SK-MEL-5 (cell line): ENCODE measurements around the gene RIMBP3C. TPM values are rescaled to one million over a fixed set of nuclear protein-coding genes. Genes with fewer than 3 reads are reported as not detected.
"Not testable (repeated sequence)": the region's sequence is repeated elsewhere in the genome, so short reads cannot be mapped to it uniquely, and the experiment has no call there.

Experiments
- DNase-seq: peaks from one replicate; pipeline ENCODE4 v3.0.0-alpha.2; 2016; ENCODE audit warnings: low read depth, low spot score
- in situ Hi-C: cut with HindIII; loops from 2 replicates; pipeline ENCODE4 v1.10.0; 2016; ENCODE audit warnings: low sequenced_read_pairs, high pct_unique_total_duplicates, low pct_unique_long_range_greater_than_20kb
- total RNA-seq: library from RNA; depleted of rRNA; stranded (reverse); fragments of >200 nt; shearing (Covaris generic); gene quantifications from 2 replicates; pipeline ENCODE4 v1.2.3, GENCODE V29; 2014

Gene RIMBP3C
- total RNA-seq, 1 experiment from 2014 or later, result 0.16 TPM

GRCh38 chr22:21549558-21549957 lies 1.7 kb downstream of the RIMBP3C start:
- in situ Hi-C loops, DNase-seq: not testable (repeated sequence)

GRCh38 chr22:21544432-21545322 lies 6.6 kb downstream of the RIMBP3C start:
- DNase-seq, in situ Hi-C loops: not testable (repeated sequence)

GRCh38 chr22:21539862-21540261 lies 11.4 kb downstream of the RIMBP3C start:
- in situ Hi-C loops, DNase-seq: not testable (repeated sequence)

- in situ Hi-C loops, DNase-seq: not testable (repeated sequence)
These were observed 18.2 kb downstream of the RIMBP3C start for GRCh38 chr22:21532863-21533648.

- in situ Hi-C loops, DNase-seq: not testable (repeated sequence)
These were observed 19.7 kb downstream of the RIMBP3C start for GRCh38 chr22:21531525-21531924.

GRCh38 chr22:21526705-21527500 lies 24.4 kb downstream of the RIMBP3C start:
- in situ Hi-C loops, DNase-seq: not testable (repeated sequence)

- DNase-seq, in situ Hi-C loops: not testable (repeated sequence)
These were observed 34.1 kb downstream of the RIMBP3C start for GRCh38 chr22:21516970-21517764.

- DNase-seq, in situ Hi-C loops: not testable (repeated sequence)
These were observed 34.7 kb downstream of the RIMBP3C start for GRCh38 chr22:21516522-21516921.

GRCh38 chr22:21515234-21515633 lies 36.0 kb downstream of the RIMBP3C start:
- in situ Hi-C loops, DNase-seq: not testable (repeated sequence)

GRCh38 chr22:21514117-21514516 lies 37.1 kb downstream of the RIMBP3C start:
- in situ Hi-C loops, DNase-seq: not testable (repeated sequence)

- in situ Hi-C loops, DNase-seq: not testable (repeated sequence)
These were observed 39.2 kb downstream of the RIMBP3C start for GRCh38 chr22:21512022-21512421.

- in situ Hi-C loops, DNase-seq: not testable (repeated sequence)
These were observed 40.9 kb downstream of the RIMBP3C start for GRCh38 chr22:21510397-21510796.

- in situ Hi-C loops, result not testable (repeated sequence)
These were observed 51.4 kb downstream of the RIMBP3C start for GRCh38 chr22:21499623-21500506.

GRCh38 chr22:21498489-21498888 lies 52.8 kb downstream of the RIMBP3C start:
- DNase-seq, in situ Hi-C loops: not testable (repeated sequence)

More at GRCh38 chr22:21499623-21500506, 51.4 kb downstream of the RIMBP3C start:
- DNase-seq, result not testable (repeated sequence)

- in situ Hi-C loops, DNase-seq: not testable (repeated sequence)
These were observed 53.3 kb downstream of the RIMBP3C start for GRCh38 chr22:21497984-21498383.
